HG03159 (cell line): ENCODE measurements around the gene ZBED6.
"Not testable (repeated sequence)": the region's sequence is repeated elsewhere in the genome, so short reads cannot be mapped to it uniquely, and the experiment has no call there.

Experiments used
- ATAC-seq: cut with Tn5 transposase; IDR thresholded peaks from one replicate; pipeline ENCODE4 v1.9.1; 2021; ENCODE audit warnings: mild to moderate bottlenecking, moderate library complexity; ENCODE audit not compliant: unreplicated experiment

Gene ZBED6

DNA sequence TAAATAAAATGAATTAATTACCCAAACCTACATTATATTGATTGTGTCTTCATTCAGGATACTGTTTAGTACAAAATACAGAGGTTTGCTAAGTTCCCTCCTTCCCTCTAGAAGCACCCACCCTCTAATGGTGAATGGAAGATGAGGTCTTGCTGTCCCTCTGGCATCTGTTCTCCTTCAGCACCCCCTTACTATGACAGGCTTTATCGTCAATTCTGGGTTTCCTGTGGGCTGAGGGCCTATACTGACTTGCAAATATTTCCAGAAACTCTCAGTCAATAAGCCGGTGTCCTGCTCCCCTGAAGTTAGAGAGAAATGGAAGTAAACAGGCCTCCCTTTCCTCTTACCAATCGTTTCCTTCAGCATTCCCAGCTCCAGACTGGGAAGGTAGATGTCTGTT, 17.3 kb upstream of the ZBED6 start:
- no peak for ATAC-seq

DNA sequence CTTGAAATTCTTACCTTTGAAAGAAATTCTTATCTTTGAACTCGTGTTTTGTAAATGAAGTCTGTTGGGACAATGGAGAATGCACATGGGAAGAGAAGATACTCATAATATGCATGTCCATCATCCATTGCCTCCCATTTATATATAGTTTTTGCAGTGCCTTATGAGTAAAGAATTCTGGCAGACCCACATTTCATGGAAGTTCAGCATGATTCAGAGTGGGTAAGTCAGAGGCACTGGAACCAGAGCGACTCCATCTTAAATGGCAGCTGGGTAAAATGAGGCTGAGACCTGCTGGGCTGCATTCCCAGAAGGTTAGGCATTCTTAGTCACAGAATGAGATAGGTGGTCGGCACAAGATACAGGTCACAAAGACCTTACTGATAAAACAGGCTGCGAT, 16.6 kb upstream of the ZBED6 start:
- ATAC-seq, result no peak

DNA sequence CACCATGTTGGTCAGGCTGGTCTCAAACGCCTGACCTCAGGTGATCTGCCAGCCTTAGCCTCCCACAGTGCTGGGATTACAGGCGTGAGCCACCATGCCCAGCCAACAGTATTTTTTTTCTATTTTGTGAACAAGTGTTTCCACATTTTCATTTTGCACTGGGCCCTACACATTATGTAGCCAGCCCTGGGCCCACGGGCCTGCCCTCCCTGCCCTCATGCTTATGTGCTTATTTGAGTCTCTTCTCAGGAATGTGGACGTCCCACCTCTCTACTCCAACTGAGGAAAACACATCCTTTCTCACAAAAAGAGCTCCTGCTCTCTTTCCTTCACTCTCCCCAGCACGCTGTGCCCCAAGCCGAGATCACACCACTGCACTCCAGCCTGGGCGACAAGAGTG, 13.5 kb upstream of the ZBED6 start:
- no peak for ATAC-seq

DNA sequence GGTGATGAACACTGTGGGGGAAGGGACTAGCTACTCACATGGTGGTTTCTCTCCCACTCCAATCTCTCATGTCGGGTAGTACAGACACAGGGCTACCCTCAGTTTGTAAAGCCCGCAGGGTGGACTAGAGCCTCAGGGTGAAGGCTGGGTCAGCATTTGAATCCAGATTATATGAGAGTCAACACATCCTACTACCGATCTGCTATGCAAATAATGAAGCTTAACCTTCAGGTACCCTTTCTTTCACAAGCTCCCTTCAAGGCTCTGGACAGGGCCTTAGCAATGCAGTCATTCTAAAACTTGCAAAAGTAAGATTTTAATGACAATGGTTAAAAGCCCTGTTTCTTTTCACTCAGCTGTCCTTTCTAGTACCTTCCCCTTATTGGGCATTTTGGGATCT, 5.5 kb upstream of the ZBED6 start:
- no peak for ATAC-seq

DNA sequence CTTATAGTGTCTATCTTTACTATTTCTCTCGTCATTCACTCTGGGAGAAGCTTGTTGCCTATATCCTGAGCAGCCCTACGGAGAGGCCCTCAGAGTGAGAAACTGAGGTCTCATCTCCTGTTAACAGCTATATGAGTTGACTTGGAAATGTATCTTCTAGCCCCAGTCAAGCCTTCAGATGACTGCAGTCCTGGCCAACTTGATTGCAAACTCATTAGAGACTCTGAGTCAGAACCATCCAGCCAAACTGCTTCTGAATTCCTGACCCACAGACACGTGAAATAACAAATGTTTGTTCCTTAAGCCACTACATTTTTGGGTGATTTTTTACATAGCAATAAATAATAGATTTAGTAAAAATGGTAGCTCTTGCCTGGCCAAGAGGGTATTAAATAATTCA, 3.9 kb upstream of the ZBED6 start:
- ATAC-seq, result no peak

DNA sequence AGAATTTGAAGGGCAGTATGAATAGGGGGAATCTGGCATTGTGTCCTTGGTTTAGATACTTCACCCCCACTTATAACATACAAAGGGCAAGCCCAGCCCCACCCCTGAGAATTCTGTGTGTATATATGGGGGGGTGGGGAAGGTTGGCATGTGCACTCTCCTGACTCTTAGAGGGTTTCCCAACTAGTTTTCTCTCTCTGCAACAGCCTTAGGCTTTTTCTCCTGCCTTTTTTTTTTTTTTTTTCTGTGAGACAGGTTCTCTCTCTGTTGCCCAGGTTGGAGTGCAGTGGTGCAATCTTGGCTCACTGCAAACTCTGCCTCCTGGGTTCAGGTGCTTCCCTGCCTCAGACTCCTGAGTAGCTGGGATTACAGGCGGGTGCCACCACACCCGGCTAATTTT, 2.9 kb upstream of the ZBED6 start:
- ATAC-seq, result no peak

DNA sequence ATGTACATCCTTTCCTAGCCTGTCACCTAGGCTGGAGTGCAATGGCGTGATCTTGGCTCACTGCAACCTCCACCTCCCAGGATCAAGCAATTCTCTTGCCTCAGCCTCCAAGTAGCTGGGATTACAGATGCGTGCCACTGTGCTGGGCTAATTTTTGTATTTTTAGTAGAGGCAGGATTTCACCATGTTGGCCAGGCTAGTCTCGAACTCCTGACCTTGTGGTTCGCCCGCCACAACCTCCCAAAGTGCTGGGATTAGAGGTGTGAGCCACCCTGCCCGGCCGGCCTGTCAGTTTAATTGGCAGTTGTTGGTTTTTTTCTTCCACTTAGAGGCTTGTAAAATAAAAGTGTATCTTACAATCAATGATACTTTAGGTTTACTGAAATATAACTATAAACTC, 1.9 kb upstream of the ZBED6 start:
- not testable (repeated sequence) for ATAC-seq

DNA sequence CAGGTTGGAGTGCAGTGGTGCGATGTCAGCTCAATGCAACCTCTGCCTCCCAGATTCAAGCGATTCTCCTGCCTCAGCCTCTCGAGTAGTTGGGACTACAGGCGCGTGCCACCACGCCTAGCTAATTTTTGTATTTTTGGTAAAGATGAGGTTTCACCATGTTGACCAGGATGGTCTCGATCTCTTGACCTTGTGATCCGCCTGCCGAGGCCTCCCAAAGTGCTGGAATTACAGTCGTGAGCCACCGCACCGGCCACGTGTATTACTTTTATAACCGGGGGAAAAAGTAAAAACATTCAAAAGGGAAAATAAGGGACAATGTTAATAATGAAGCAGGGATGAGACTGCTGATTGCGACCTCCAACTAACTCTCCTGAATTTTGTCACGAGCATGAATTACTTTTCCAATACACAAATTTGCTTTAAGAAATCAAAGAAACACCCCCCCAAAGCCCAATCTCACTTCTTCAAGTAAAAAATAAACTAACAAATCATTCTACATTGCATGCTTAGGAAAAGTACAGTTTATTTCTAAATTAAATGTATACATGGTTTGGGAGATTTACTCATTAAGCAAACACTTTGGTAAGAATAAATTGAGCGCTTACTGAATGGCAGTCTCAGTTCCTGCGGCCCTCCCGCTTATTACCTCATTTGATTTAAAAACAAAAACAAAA, 521 bp upstream of the ZBED6 start:
- no peak for ATAC-seq

DNA sequence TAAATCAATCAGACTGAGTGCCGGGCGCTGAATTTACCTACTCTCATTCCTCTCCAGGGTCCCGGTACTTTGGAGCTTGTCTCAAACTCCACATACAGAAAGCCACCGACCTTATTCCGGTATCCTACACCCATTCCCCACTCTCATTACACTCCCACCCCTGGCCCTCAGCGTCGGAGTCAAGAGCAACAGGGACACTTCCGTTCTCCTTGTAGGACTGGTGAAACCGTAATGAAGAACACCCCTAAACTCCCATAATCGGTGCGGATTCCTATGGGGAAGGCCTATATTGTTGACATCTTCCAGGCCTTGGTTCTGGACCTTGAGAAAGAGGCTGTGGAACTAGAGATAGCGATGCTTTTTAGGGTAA, 798 bp downstream of the ZBED6 start:
- ATAC-seq, result no peak

DNA sequence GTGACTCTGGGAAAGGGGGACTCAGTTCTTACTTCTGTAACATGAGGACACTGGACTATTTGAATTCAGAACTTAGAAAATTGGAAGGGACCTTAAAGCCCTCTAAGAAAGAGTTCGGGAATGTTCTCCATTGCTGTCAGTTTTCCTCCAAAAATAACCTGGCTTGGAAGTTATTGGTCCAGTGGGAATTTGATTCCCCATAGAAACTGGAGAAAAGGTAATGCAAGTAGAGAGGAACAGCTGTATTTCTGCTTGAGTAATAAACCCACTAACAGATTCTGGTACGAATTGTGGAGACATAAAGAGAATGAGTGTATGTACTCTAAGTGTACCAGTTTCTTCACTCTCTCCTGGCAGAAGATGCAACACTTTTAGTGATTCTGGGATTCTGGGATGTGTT, 1.8 kb downstream of the ZBED6 start:
- ATAC-seq, result no peak

DNA sequence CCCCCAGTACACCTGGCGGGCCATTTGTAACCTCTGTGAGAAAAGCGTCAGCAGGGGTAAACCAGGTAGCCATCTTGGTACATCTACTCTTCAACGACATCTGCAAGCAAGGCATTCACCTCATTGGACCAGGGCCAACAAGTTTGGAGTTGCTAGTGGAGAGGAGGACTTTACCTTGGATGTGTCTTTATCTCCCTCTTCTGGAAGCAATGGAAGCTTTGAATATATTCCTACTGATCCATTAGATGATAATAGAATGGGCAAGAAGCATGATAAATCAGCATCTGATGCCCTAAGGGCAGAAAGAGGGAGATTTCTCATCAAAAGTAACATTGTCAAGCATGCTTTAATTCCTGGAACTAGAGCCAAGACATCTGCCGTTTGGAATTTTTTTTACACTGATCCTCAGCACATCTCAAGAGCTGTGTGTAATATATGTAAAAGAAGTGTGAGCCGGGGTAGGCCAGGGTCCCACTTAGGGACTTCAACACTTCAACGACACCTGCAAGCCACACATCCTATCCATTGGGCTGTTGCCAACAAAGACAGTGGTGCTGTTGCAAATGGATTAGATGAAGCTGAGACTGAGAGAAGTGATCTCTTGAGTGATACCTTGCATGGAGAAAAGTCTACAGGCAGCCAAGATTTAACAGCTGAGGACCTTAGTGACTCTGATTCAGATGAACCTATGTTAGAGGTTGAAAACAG, 2.7 kb downstream of the ZBED6 start:
- ATAC-seq, result no peak

DNA sequence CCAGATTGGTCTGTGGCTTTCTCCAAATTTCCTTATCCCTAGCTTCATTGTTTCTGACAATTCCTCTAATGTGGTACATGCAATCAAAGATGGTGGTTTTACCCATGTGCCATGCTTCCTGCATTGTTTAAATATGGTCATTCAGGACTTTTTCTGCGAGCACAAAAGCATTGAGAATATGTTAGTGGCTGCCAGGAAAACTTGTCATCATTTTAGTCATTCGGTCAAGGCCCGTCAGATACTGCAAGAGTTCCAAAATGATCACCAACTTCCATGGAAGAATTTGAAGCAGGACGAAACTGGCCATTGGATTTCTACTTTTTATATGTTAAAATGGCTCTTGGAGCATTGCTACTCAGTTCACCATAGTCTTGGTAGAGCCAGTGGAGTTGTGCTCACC, 3.7 kb downstream of the ZBED6 start:
- ATAC-seq, result no peak

DNA sequence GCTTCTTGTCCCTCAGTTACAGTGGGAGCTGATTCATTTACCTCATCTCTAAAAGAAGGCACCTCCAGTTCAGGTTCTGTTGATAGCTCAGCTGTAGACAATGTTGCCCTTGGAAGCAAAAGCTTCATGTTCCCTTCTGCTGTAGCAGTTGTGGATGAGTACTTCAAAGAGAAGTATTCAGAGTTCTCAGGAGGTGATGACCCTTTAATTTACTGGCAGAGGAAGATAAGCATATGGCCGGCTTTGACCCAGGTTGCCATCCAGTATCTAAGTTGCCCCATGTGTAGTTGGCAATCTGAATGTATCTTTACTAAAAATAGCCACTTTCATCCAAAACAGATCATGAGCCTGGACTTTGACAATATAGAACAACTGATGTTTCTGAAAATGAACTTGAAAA, 4.5 kb downstream of the ZBED6 start:
- ATAC-seq, result no peak

DNA sequence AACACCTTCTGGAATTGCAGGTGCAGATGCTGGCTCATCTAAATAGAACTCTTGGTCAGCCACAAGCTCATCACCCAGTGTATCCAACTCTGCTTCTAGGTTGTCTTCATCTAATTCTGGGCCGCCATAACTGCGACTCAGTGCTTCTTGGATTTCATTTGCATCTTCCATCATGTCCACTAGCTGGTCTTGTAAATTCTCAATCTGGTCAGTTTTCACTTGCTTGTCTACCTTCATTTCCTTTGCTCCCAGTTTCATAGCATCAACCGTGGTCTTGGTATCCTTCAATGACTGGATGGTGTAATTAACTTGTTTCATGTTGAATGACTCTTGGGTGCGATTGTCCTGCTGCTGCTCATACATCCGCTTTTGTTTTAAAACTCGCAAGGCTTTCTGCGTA, 10.3 kb downstream of the ZBED6 start:
- ATAC-seq, result no peak

DNA sequence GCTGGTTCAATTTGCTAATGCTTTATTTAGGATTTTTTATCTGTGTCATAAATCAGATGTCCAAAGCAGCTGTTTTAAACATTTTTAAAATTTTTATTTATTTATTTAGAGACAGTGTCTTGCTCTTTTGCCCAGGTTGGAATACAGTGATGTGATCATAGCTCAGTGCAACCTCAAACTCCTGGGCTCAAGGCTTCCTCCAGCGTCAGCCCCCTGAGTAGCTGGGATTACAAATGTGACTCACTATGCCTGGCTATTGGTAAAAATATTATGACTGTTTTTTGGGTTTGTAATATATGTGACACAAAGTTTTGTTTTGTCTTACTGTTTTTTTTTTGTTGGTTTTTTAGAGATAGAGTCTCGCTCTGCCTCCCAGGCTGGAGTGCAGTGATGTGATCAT, 11.8 kb downstream of the ZBED6 start:
- ATAC-seq, result no peak

DNA sequence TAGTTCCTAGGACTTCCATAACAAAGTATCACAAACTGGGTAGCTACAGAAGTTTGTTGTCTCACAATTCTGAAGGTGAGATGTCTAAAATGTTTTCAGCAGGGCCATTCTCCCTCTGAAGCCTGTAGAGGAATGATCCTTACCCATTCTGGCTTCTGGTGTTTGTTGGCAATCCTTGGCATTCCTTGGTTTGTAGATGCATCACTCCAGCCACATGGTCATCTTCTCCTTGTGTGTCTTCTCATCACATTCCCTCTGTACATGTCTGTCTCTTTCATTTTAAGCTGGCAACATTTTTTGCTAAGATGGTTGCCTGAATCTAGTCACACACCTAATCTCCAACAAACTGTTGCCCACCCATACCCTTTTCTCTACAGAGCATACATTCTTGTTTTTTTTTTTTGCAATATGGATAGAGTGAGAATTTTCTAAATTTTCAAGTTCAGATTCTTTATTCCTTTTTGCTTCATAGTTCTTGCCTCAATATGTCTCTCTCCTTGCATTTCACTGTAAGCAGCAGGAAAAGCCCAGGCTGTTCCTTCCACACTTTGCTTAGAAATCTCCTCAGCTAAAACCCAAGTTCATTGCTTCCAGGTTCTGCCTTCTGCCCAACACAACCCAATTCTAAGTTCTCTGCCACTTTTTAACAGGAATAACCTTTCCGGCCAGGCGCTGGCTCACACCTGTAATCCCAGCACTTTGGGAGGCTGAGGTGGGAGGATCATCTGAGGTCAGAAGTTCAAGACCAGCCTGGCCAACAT, 18.3 kb downstream of the ZBED6 start:
- ATAC-seq, result no peak

DNA sequence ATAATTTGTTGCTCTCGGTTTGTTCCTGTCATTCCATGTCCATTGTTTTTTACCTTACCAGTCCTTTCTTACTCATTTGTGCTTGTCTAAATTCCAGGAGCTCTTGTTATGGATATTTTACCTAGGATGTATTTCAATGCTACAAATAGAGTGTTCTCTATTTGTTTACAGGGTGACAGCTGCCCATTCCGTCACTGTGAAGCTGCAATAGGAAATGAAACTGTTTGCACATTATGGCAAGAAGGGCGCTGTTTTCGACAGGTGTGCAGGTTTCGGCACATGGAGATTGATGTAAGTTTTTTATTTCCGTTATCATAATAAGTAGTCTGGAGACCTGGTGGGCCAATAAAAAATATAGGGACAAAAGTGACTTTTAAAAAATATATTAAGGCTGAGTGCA, 23.0 kb downstream of the ZBED6 start:
- no peak for ATAC-seq

DNA sequence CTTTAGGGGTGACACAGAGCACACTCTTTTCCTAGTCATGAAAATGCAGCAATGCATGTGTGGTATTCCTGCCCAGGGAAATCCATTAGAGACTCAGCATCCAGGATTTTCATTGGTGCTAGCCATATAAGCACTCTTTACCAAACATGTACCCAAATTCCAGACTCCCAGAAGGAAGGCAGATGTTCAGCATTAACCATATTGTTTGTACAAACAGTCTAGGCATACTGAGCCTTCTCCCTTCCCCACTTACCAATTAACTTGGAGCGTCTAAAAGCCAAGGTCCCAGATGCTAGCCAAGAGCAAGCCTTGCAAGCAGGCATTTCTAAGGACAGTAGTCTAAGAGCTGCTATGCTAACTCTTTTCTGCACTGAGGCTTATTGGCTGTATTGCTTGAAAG, 27.9 kb downstream of the ZBED6 start:
- ATAC-seq, result no peak

DNA sequence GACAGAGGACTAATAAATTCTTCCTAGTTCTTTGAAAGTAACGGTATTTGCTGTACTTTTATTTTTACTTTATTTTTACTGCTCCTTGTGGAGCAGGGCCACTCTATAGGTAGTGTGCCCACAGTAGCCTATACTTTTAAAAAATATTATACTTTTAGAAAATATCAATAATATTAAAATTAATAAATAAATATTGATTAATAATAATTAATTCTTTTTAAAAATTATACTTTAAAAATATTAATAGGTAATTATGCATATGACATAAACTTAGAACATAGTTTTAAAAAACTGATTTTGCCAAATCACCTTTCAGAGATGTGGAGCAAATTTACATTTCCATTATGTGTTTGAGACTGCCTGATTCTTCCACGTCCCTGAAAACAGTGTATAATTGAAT, 30.8 kb downstream of the ZBED6 start:
- no peak for ATAC-seq

DNA sequence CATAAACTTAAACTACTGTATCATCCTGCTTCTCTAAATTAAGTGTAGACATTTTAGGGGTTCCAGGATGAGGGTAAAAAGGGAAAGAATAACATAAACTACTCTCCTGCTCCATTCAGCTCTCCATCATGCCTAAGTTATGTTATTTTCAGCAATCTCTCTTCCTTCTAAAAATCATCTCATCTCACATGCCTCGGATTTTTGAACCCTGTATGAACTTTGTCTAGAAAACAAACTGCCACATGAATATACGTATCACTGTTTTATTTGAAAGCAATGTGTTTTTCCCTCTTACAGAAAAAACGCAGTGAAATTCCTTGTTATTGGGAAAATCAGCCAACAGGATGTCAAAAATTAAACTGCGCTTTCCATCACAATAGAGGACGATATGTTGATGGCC, 32.6 kb downstream of the ZBED6 start:
- no peak for ATAC-seq

DNA sequence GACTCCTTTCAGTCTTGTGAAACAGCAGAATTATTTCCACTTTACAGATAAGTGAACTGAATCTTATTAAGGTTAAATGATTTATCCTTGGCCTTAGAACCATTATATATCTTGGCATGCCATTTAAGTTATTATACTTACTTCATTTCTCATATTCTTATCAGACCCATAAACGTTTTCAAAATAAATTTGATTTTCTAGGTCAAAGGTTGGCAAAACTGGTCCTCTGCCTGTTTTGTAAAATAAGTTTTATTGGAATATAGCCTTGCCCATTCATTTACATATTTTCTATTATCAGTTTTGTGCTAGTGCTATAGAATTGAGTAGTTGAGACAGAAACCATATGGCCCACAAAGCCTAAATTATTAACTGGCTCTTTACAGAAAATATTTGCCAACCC, 33.1 kb downstream of the ZBED6 start:
- no peak for ATAC-seq

DNA sequence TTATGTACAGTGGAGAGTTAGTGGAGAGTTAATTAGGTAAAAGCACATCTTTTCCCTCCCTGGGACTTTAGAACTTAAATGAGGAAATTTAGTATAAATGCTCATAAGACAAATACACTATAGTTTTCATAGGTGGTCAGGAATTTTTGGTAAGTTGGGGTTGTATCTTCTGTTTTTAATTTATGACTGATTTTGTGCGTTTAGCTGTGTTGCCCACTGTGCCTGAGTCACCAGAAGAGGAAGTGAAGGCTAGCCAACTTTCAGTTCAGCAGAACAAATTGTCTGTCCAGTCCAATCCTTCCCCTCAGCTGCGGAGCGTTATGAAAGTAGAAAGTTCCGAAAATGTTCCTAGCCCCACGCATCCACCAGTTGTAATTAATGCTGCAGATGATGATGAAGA, 33.8 kb downstream of the ZBED6 start:
- ATAC-seq, result not testable (repeated sequence)
